T47D (cell line): ENCODE data around the gene AHCTF1.

Experiments used
- DNase-seq, 2 experiments: peaks; one replicate each; pipeline versions ENCODE4 v3.0.0 to v3.0.0-alpha.2; 2011 to 2012; ENCODE audit warnings: low read depth in 1 of 2, low spot score in 1 of 2
- JUND ChIP-seq: IDR thresholded peaks from 2 replicates; pipeline ENCODE4 v1.6.1; 2012; ENCODE audit warnings: low read depth
- in situ Hi-C: cut with HindIII; loops from 2 replicates; pipeline ENCODE4 v1.10.0; 2016; ENCODE audit warnings: low sequenced_read_pairs, low pct_unique_long_range_greater_than_20kb

Gene AHCTF1

GRCh38 chr1:246931549-246932365, at the start of gene AHCTF1:
AHCTF1 (minus strand) TSS chr1:246931948; CDS start chr1:246918370, 13,578 bp downstream.
- no peak for TF ChIP-seq JUND
- in situ Hi-C loops, result no loop called here

GRCh38 chr1:246978785-246979184, 47.0 kb upstream of the AHCTF1 start:
- DNase-seq, result no peak
- in situ Hi-C loops, result no loop called here
- TF ChIP-seq JUND, result no peak

More at GRCh38 chr1:246931549-246932365, at the start of gene AHCTF1:
- DNase-seq, result peak; percentile 93 to 98

- no peak for TF ChIP-seq JUND
- in situ Hi-C loops, result no loop called here
- no peak for DNase-seq
These were observed 46.5 kb upstream of the AHCTF1 start for GRCh38 chr1:246978281-246978680.

DNA sequence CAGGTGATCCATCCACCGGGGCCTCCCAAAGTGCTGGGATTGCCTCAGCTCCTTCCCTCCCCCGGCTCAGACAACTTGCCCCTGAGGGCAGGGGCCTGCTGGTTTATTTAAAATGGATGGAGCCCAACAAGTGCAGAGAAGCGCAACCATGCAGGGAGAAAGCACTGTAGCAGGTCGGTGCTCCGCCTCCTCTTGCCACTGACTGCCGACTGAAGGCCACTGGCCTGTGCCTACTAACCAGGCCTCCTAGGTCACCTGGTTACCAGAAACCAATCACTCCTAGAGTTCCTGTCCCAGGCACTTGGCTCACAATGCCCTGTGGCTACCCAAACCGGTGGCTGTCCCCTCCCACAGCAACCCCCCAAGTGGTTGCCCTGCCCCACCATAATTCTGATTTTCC, 40.2 kb upstream of the AHCTF1 start:
- no peak for TF ChIP-seq JUND
- no peak for DNase-seq
- in situ Hi-C loops, result no loop called here

GRCh38 chr1:246971090-246971721, 39.5 kb upstream of the AHCTF1 start:
- no peak for TF ChIP-seq JUND
- DNase-seq, result peak in 1 of 2 experiments; percentile 29
- in situ Hi-C loops, result no loop called here

DNA sequence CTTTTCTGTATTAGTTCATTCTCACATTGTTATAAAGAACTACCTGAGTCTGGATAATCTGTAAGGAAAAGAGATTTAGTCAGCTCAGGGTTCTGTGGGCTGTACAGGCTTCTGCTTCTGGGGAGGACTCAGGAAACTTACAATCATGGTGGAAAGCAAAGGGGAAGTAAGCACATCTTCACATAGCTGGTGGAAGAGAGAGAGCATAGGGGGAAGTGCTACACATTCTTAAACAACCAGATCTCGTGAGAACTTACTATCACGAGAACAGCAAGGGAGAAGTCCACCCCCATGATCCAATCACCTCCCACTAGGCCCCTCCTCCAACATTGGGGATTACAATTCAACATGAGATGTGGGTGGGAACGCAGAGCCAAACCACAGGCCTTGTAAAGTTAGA, 37.9 kb upstream of the AHCTF1 start:
- in situ Hi-C loops, result no loop called here
- TF ChIP-seq JUND, result no peak
- DNase-seq, result no peak

- in situ Hi-C loops, result no loop called here
- TF ChIP-seq JUND, result no peak
- DNase-seq, result no peak
These were observed 34.8 kb upstream of the AHCTF1 start for GRCh38 chr1:246966502-246966901.

GRCh38 chr1:246959944-246960693, 28.4 kb upstream of the AHCTF1 start:
- no peak for TF ChIP-seq JUND
- in situ Hi-C loops, result no loop called here
- no peak for DNase-seq

- in situ Hi-C loops, result no loop called here
- TF ChIP-seq JUND, result no peak
- DNase-seq, result no peak
These were observed 22.4 kb upstream of the AHCTF1 start for GRCh38 chr1:246954126-246954525.

DNA sequence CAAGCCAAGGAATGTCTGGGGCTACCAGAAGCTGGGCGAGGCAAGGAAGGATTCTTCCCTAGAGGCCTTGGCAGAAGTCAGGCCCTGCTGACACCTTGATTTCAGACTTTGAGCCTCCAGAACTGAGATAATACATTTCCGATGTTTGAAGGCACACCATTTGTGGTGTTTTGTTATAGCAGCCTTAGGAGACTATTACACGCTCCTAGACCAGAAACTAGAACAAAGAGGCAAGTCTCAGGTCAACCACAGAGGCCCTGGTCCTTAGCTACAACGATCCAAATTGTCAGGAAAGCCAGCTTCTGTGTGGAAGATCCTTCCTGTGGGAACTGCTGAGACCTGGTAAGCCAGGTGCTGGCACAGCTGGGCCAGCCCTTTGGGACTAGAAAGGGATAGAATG, 19.7 kb upstream of the AHCTF1 start:
- in situ Hi-C loops, result no loop called here
- no peak for TF ChIP-seq JUND
- no peak for DNase-seq

DNA sequence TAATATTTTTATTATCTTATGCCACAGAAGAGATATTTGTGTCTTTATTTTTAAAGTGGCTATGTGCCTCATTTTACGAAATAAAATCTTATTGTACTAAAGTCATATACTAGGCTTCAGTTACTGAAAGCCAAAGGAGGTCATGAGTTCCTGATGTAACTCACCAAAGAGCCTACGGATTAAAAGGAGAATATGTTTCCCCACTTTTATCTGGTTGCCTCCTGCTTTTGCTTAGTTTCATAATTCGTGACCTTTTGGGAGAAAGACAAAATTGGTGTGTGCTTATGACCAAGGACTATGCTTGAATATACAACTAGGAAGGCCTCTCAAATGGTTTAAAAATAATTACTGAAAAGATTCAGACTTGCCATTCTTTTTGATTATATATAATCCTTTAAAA, 18.2 kb upstream of the AHCTF1 start:
- no peak for DNase-seq
- in situ Hi-C loops, result no loop called here
- no peak for TF ChIP-seq JUND

DNA sequence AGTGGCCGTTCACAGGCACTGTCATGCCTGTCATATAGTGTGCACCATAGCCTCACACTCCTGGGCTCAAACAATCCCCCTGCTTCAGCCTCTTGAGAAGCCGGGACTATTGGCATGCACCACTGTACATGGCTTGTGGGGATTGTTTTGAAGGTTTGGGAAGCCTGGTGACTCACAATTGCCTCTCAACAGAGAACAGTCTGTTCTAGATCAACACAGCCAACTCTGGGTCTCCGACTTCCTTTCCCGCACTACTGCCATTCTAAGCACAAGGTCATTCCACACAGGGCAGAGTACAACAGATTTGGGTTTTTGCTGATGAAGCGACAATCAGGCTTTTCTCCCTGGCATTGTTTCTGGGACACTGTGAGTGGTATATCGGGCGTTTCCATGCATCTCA, 15.5 kb upstream of the AHCTF1 start:
- no peak for DNase-seq
- no peak for TF ChIP-seq JUND
- in situ Hi-C loops, result no loop called here

DNA sequence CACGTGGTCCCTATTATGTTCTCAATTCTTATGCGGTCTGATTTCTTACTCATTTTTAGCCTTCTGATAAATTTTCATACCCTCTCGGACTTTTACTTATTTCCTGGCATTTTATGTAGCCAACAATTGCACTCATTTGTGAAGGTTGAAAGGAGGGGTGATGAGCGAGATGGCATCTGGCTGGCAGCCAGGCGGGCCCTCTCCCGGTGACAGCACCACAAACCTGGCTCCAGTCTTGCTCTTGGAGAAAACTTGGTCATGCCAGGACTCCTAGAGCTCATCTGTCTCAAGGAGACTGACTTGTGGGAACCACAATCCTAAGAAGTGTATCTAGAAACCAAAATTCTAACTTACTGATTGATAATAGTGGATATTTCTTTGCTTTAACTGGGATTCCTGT, 14.6 kb upstream of the AHCTF1 start:
- in situ Hi-C loops, result no loop called here

More for the DNA sequence above, 14.6 kb upstream of the AHCTF1 start:
- no peak for DNase-seq
- no peak for TF ChIP-seq JUND
